ENCODE measurements around the gene VSIG2. TPM values are rescaled to one million over a fixed set of nuclear protein-coding genes. Genes with fewer than 3 reads are reported as not detected.

Gene VSIG2
- total and polyA plus RNA-seq, 2 of the 4 experiments (the other 2 are of a cell fraction): not detected

DNA sequence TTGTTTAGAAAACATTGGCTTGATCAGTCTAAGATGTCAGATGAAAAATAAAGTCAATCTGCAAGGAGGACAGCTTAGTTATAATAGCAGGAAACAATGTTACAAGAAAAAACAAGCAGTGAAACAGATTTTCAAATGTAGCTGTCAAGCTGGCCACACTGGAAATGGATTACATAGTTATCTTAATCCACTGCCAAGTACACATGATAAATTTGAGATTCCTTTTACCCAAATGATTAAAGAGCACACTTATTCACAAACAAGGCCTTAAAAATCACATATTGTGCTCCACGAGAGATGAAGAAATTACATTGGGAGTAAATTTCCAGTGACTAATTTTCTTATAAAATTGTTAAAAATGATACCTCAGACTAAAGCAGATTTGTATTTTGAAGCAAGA is 27.5 kb upstream of the VSIG2 start:
- no peak overlapping the region for H3K4me2 ChIP-seq (ENCODE audit: low read depth, low read length)
- ChIA-PET CTCF (no interaction called here), POLR2A (ENCODE audit: unreplicated experiment) (no interaction called here)
- H2AK5ac ChIP-seq (ENCODE audit: low read depth, low read length): no peak overlapping the region
- H3K9me3 ChIP-seq (ENCODE audit: control insufficient read depth, insufficient read depth, low read length): no peaks in the 10 kb centered on the region
- H2BK120ac ChIP-seq (ENCODE audit: low read depth, low read length): no peak overlapping the region
- DNase-seq: no peak
- H3K4me1 ChIP-seq (ENCODE audit: control insufficient read depth, insufficient read depth, low read length): peaks cover 2% of the 10 kb centered on the region; the same call in 1 of the 2 replicates
- H3K4ac ChIP-seq (ENCODE audit: low read depth, low read length): no peak overlapping the region
- WGBS, 2 experiments (ENCODE audit: extremely low coverage in 2 of 2, insufficient read length in 1 of 2): no CpG with 5 or more reads among the region's 1 CpG
- H3K9ac ChIP-seq (ENCODE audit: low read depth, low read length): no peak overlapping the region
- H2AK9ac ChIP-seq (replicated peaks; ENCODE audit: low read depth, low read length, poor library complexity): no peak overlapping the region
- H3K4me3 ChIP-seq (ENCODE audit: insufficient read depth, low read depth, low read length): no peak overlapping the region
- H4K8ac ChIP-seq (ENCODE audit: low read depth in 2 of 2, low read length in 2 of 2): no peak overlapping the region
- no peak for ATAC-seq (ENCODE audit: low read depth)
- H4K20me1 ChIP-seq (ENCODE audit: insufficient read depth, low read length): peaks cover 8% of the 10 kb centered on the region; the same call in 1 of the 2 replicates
- TF ChIP-seq, protein P1, sequence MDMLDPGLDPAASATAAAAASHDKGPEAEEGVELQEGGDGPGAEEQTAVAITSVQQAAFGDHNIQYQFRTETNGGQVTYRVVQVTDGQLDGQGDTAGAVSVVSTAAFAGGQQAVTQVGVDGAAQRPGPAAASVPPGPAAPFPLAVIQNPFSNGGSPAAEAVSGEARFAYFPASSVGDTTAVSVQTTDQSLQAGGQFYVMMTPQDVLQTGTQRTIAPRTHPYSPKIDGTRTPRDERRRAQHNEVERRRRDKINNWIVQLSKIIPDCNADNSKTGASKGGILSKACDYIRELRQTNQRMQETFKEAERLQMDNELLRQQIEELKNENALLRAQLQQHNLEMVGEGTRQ (IDR thresholded peaks at IDR 0.05; ENCODE audit: low read depth, low read length): no peak
- TF ChIP-seq MAZ (IDR thresholded peaks at IDR 0.05; ENCODE audit: borderline replicate concordance, low read depth, low read length) (no peak), SMC3 (IDR thresholded peaks at IDR 0.05; ENCODE audit: low read depth, low read length) (no peak), RCOR1 (IDR thresholded peaks at IDR 0.05; ENCODE audit: insufficient replicate concordance, low read length) (no peak), CHD1 (IDR thresholded peaks at IDR 0.05; ENCODE audit: low read depth, low read length) (no peak), POLR2A (IDR thresholded peaks at IDR 0.05; ENCODE audit: low read depth, low read length) (no peak), MXI1 (IDR thresholded peaks at IDR 0.05; ENCODE audit: borderline replicate concordance, low read depth, low read length) (no peak), RAD21 (IDR thresholded peaks at IDR 0.05; ENCODE audit: low read length) (no peak), MAFK (IDR thresholded peaks at IDR 0.05; ENCODE audit: low read depth, low read length) (no peak), FOS (IDR thresholded peaks at IDR 0.05; ENCODE audit: low read depth, low read length) (no peak), CEBPB (IDR thresholded peaks at IDR 0.05; ENCODE audit: low read depth, low read length) (no peak), BHLHE40 (IDR thresholded peaks at IDR 0.05; ENCODE audit: low read depth, low read length) (no peak)
- TF ChIP-seq, protein P2, sequence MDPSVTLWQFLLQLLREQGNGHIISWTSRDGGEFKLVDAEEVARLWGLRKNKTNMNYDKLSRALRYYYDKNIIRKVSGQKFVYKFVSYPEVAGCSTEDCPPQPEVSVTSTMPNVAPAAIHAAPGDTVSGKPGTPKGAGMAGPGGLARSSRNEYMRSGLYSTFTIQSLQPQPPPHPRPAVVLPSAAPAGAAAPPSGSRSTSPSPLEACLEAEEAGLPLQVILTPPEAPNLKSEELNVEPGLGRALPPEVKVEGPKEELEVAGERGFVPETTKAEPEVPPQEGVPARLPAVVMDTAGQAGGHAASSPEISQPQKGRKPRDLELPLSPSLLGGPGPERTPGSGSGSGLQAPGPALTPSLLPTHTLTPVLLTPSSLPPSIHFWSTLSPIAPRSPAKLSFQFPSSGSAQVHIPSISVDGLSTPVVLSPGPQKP (IDR thresholded peaks at IDR 0.05; ENCODE audit: borderline replicate concordance, low read depth, low read length): no peak
- TF ChIP-seq, protein P3, sequence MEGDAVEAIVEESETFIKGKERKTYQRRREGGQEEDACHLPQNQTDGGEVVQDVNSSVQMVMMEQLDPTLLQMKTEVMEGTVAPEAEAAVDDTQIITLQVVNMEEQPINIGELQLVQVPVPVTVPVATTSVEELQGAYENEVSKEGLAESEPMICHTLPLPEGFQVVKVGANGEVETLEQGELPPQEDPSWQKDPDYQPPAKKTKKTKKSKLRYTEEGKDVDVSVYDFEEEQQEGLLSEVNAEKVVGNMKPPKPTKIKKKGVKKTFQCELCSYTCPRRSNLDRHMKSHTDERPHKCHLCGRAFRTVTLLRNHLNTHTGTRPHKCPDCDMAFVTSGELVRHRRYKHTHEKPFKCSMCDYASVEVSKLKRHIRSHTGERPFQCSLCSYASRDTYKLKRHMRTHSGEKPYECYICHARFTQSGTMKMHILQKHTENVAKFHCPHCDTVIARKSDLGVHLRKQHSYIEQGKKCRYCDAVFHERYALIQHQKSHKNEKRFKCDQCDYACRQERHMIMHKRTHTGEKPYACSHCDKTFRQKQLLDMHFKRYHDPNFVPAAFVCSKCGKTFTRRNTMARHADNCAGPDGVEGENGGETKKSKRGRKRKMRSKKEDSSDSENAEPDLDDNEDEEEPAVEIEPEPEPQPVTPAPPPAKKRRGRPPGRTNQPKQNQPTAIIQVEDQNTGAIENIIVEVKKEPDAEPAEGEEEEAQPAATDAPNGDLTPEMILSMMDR (conservative IDR thresholded peaks at IDR 0.05; ENCODE audit: low read depth, low read length): no peak
- H3K79me1 ChIP-seq (ENCODE audit: low read depth in 1 of 2, low read length in 2 of 2): peaks cover 24 to 48% of the 10 kb centered on the region in 2 experiments
- in situ Hi-C loops (cut with MboI; ENCODE audit: low sequenced_read_pairs): no loop called here
- 0 out of 2 replicates have a peak, but pooled peaks cover 6% of the 10 kb centered on the region for H3K9me1 ChIP-seq (ENCODE audit: insufficient read depth, low read length)
- H3K36me3 ChIP-seq (ENCODE audit: control insufficient read depth, insufficient read depth, low read length): peaks cover 4% of the 10 kb centered on the region; the same call in 1 of the 2 replicates
- H4K5ac ChIP-seq (ENCODE audit: low read depth, low read length): no peak overlapping the region
- H3K18ac ChIP-seq (ENCODE audit: low read depth, low read length): no peak overlapping the region
- no peak overlapping the region for H2BK15ac ChIP-seq (ENCODE audit: low read depth, low read length)
- no peak overlapping the region for H3K56ac ChIP-seq (ENCODE audit: extremely low read depth, insufficient read depth, low read length)
- no peaks in the 10 kb centered on the region for H3K27me3 ChIP-seq (ENCODE audit: control insufficient read depth, insufficient read depth, low read length)
- no peak overlapping the region for H4K91ac ChIP-seq (ENCODE audit: insufficient read depth, low read depth, low read length)
- H3K14ac ChIP-seq (replicated peaks; ENCODE audit: low read depth, low read length): no peak overlapping the region
- intact Hi-C loops (cut with micrococcal nuclease): no loop called here
- no peak overlapping the region for H2AFZ ChIP-seq (replicated peaks; ENCODE audit: low read length, poor library complexity)
- H3K27ac ChIP-seq (ENCODE audit: insufficient read depth, low read length): no peak overlapping the region
- dilution Hi-C loops (cut with HindIII; ENCODE audit: low sequenced_read_pairs, unreplicated experiment): no loop called here
- no peak overlapping the region for H2BK5ac ChIP-seq (ENCODE audit: low read depth, low read length, poor library complexity, severe bottlenecking)
- H3K23ac ChIP-seq (ENCODE audit: low read depth, low read length): no peak overlapping the region
- BruUV-seq (replicated peaks): no TSS peak
- H2BK20ac ChIP-seq (ENCODE audit: low read depth, low read length): no peak overlapping the region

All from IMR-90 (cell line).